ENCODE data around the gene POLA1.

- TF ChIP-seq CTCF (IDR thresholded peaks at IDR 0.05) (no peak), POLR2A (IDR thresholded peaks at IDR 0.05) (no peak)
Measured at GRCh38 chrX:25019707-25020390, 326.1 kb downstream of the POLA1 start.

All from adrenal gland (tissue), 5 donors.